Right cardiac atrium (tissue), 5 donors: ENCODE measurements around the gene BANP. TPM values are rescaled to one million over a fixed set of nuclear protein-coding genes. Genes with fewer than 3 reads are reported as not detected.
"Not testable (repeated sequence)": the region's sequence is repeated elsewhere in the genome, so short reads cannot be mapped to it uniquely, and the experiment has no call there.

Experiments
- ATAC-seq, 2 donors: fragments of 200-7000 bp; cut with Tn5 transposase; one replicate each; pipeline versions ENCODE4 v1.8.0 to v1.9.1; 2020; ENCODE audit warnings: moderate library complexity in 2 of 2, mild to moderate bottlenecking in 1 of 2
- DNase-seq, 3 donors: peaks; one replicate each; pipeline ENCODE4 v3.0.0-alpha.2; 2020
- H3K27ac ChIP-seq: one replicate; pipeline ENCODE4 v1.5.1; 2013; ENCODE audit warnings: mild to moderate bottlenecking, low read length, control low read depth, moderate library complexity
- H3K27me3 ChIP-seq: one replicate; pipeline ENCODE4 v1.6.1; 2013; ENCODE audit not compliant: control insufficient read depth, insufficient read depth
- H3K4me1 ChIP-seq: one replicate; pipeline ENCODE4 v1.6.1; 2013; ENCODE audit warnings: low read length; ENCODE audit not compliant: control insufficient read depth, insufficient read depth
- H3K4me3 ChIP-seq: one replicate; pipeline ENCODE4 v1.5.1; 2013; ENCODE audit warnings: low read length, control low read depth
- H3K9me3 ChIP-seq: one replicate; pipeline ENCODE4 v1.6.1; 2013; ENCODE audit warnings: low read length; ENCODE audit not compliant: control insufficient read depth
- WGBS: extraction: QIAGEN DNeasy Blood & Tissue Kit; methylation state at CpG from one replicate; pipeline ENCODE4 v1.1.7; 2013; 5-methylcytosine and 5-hydroxymethylcytosine counted together
- intact Hi-C, 4 donors: fragments of 100-400 bp; cut with DNase I; formaldehyde crosslinking; loops; one replicate each; pipeline versions ENCODE4 v1.11.0 to v1.14.0; 2022 to 2023
- polyA plus RNA-seq: library from polyadenylated mRNA; stranded (reverse); fragments of 200-250 nt; gene quantifications from one replicate; pipeline ENCODE4 v1.2.3, GENCODE V29; 2013
- total RNA-seq, 4 donors: library from RNA; stranded (reverse); fragmentation: NEBNext Ultra II Directional; extraction: Animal tissue kit (Norgen Biotek cat#: 25700); gene quantifications; one replicate each; pipeline ENCODE4 v1.2.1, GENCODE V29; 2021
- donor health status: healthy with polysubstance abuse.
- donor health status: DM: no; HTN: yes; CAD: no.
- donor health status: DM: no; HTN: no; CAD: no.
- donor health status: DM: no; HTN: yes; CAD: no; lungs with severe emphysema.
- donor health status: DM: yes; HTN: yes; CAD: no.

The BANP gene
- total and polyA plus RNA-seq, 5 donors = 9.0 to 18.1 (median 17.2) TPM

GRCh38 chr16:88118376-88118775 lies 167.1 kb downstream of the BANP start:
- H3K27me3 ChIP-seq = no peaks in the 10 kb centered on the region
- H3K9me3 ChIP-seq = no peaks in the 10 kb centered on the region
- H3K4me3 ChIP-seq = no peak overlapping the region
- no peak overlapping the region for H3K27ac ChIP-seq
- no peak for DNase-seq
- no peak for ATAC-seq
- H3K4me1 ChIP-seq = peaks cover 3% of the 10 kb centered on the region
- 72% methylated on average over 13 of the region's 13 CpGs for WGBS
- intact Hi-C loops = no loop called here

- DNase-seq (peak in 1 of 3 donors; percentile 51), ATAC-seq (peak; percentile 12 to 73)
- H3K27me3 ChIP-seq, H3K4me1 ChIP-seq, intact Hi-C loops, H3K4me3 ChIP-seq, H3K9me3 ChIP-seq: not testable (repeated sequence)
- H3K27ac ChIP-seq = peak overlapping the region; percentile 15
- 43% methylated on average over 28 of the region's 28 CpGs for WGBS
Observed at GRCh38 chr16:88118852-88119741, 167.9 kb downstream of the BANP start.

DNA sequence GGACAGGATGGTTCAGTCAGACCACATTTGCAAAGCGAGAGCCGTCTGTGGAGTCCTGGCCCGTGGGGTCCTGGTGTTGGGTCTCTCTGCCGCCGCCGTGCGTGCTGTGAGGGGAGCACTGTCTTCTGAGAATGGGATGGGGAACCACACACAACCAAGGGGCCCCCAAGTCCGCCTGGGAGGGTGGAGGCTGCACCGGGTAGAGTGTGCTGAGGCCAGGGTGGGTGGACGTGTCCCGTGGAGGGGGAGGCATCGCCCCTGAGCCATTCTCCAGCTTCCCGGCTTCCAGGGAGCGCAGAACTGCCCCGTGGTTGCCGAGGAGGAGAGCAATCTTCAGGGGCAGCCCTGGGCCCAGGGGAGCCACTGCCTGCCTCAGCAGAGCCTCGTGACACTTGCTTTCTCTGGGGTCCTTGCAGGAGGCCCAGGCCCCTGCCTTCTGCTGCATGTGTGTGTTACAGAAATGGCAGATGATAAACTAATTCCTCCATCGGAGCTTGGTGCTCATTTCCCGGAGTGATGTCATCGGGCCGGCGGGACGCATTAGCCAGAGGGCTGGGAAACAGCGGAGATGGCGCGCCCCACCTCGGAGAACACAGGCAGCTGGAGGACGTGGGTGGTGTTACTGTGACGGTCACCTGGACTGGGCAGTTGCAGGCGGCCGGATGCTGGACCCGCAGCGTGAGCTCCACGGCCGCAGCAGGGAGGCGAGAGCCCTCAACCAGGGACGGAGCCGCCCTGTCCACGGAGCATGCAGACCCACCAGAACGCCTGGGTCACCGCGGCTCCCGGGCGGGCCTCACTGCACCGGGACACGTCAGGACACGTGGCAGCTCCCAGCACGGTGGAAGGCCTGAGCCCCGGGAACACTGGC lies 168.9 kb downstream of the BANP start:
- not testable (repeated sequence) for ATAC-seq
- 85% methylated on average over 49 of the region's 49 CpGs for WGBS
- DNase-seq = peak in 1 of 3 donors; percentile 53

DNA sequence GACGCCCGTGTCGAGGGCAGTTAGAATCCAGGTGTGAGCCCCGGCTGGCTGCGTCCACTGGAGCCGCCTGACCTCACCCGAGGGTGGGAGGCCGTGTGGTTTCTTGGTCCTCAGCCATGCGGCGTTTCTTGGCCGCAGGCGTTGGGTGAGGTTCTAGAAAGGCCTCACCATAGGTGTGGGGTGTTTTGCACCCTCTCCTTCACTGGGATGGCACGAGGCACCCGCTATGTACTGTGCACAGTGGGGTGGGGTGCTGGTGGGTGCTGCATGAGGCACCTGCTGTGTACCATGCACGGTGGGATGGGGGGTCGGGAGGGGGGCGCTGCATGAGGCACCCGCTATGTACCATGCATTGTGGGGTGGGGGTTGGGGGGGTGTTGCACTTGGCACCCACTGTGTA lies 169.6 kb downstream of the BANP start:
- Histone ChIP-seq H3K4me3 (no peak overlapping the region), H3K27ac (no peak overlapping the region), H3K9me3 (no peaks in the 10 kb centered on the region), H3K4me1 (peaks cover 3% of the 10 kb centered on the region), H3K27me3 (no peaks in the 10 kb centered on the region)
- intact Hi-C loops = no loop called here
- DNase-seq (peak in 1 of 3 donors; percentile 47), ATAC-seq (no peak)
- WGBS = 90% methylated on average over 18 of the region's 18 CpGs

More for the DNA sequence above, 168.9 kb downstream of the BANP start:
- H3K27ac ChIP-seq, H3K4me3 ChIP-seq, H3K4me1 ChIP-seq, intact Hi-C loops, H3K9me3 ChIP-seq, H3K27me3 ChIP-seq: not testable (repeated sequence)

DNA sequence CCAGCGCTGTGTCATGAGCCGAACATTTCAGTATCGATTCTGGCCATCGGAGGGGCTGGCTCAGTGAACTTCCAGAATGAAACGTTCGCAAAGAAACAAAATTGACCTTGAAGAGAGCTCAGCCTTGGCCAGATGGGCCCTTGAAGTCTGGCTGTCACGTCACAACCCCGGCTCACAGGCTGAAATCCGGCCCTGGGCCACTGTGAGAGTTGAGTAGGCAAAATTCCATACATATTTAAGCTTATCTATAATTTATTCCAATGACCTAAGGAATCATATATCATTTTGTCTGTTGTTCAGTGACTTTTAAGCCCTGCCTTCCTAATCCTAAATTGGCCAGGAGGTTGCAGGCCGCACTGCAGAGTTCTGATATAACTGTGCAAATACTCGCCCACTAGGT lies 170.2 kb downstream of the BANP start:
- ATAC-seq, H3K4me1 ChIP-seq, DNase-seq, H3K9me3 ChIP-seq, H3K4me3 ChIP-seq, H3K27ac ChIP-seq, H3K27me3 ChIP-seq, intact Hi-C loops: not testable (repeated sequence)
- 56% methylated on average over 11 of the region's 11 CpGs for WGBS

- 96% methylated on average over 42 of the region's 42 CpGs for WGBS
- intact Hi-C loops = no loop called here
- peak in 1 of 3 donors; percentile 29 for DNase-seq
Observed at GRCh38 chr16:88121886-88122580, 170.8 kb downstream of the BANP start.

More at GRCh38 chr16:88121886-88122580, 170.8 kb downstream of the BANP start:
- Histone ChIP-seq H3K27ac (no peak overlapping the region), H3K4me1 (no peaks in the 10 kb centered on the region), H3K27me3 (no peaks in the 10 kb centered on the region), H3K9me3 (no peaks in the 10 kb centered on the region), H3K4me3 (no peak overlapping the region)
- ATAC-seq = no peak

Other genes starting within 250 kb of the BANP start
- 10 to 100 TPM; 11.4 to 16.5 (median 15.2) TPM for gene KLHDC4, start 185.4 kb upstream of the BANP start, total RNA-seq
- gene KLHDC4, start 185.4 kb upstream of the BANP start, polyA plus RNA-seq = 14.0 TPM
- 10 to 100 TPM in 2 of 4 donors, 1 to 10 TPM in 2; 6.6 to 23.3 (median 10.3) TPM for gene SLC7A5, start 81.9 kb upstream of the BANP start, total RNA-seq
- 11.6 TPM for gene SLC7A5, start 81.9 kb upstream of the BANP start, polyA plus RNA-seq
- gene CA5A, start 14.9 kb upstream of the BANP start, total RNA-seq = not detected
- not detected for gene CA5A, start 14.9 kb upstream of the BANP start, polyA plus RNA-seq